Natural killer cell treated with Interleukin-12 subunit alpha and Interleukin-12 subunit beta and Interleukin-15 and Interleukin-18, amount 100 ng/mL, for 72 hours (primary cell): Measurements from ENCODE around the gene IL18BP. TPM values are rescaled to one million over a fixed set of nuclear protein-coding genes. Genes with fewer than 3 reads are reported as not detected.

ENCODE experiments used
- ATAC-seq, 2 donors: fragments of 150-1000 bp; cut with Tn5 transposase in 1 of 2; sonication (Bioruptor Pico), chemical (Tn5 transposase) in 1 of 2; 2 replicates each; pipeline ENCODE4 v1.10.0; 2021
- DNase-seq: peaks from one replicate; pipeline ENCODE4 v3.0.0; 2022; ENCODE audit warnings: low spot score
- H3K27ac Mint-ChIP-seq, 2 donors: 1 replicate in 1 of 2; 2 replicates in 1 of 2; pipeline ENCODE4 v1.8.0; 2022; ENCODE audit warnings: mixed read lengths in 2 of 2, mild to moderate bottlenecking in 1 of 2, moderate library complexity in 1 of 2
- H3K27me3 Mint-ChIP-seq, 2 donors: 1 replicate in 1 of 2; 2 replicates in 1 of 2; pipeline ENCODE4 v1.8.0; 2022; ENCODE audit warnings: mixed read lengths in 2 of 2
- H3K36me3 Mint-ChIP-seq: one replicate; pipeline ENCODE4 v1.8.0; 2022; ENCODE audit warnings: mixed read lengths
- H3K4me1 Mint-ChIP-seq, 2 donors: 1 replicate in 1 of 2; 2 replicates in 1 of 2; pipeline ENCODE4 v1.8.0; 2022; ENCODE audit warnings: low read depth in 2 of 2, mixed read lengths in 2 of 2, mild to moderate bottlenecking in 1 of 2
- H3K4me3 Mint-ChIP-seq: one replicate; pipeline ENCODE4 v1.8.0; 2022; ENCODE audit warnings: mixed read lengths
- H3K9me3 Mint-ChIP-seq: 2 replicates; pipeline ENCODE4 v1.8.0; 2022; ENCODE audit warnings: mixed read lengths
- total RNA-seq, 2 donors: library from RNA; stranded (reverse); gene quantifications; one replicate each; pipeline ENCODE4 v1.2.3, GENCODE V29; 2022

The IL18BP gene
- total RNA-seq = 10 to 100 TPM; 16.5 to 20.6 TPM

DNA sequence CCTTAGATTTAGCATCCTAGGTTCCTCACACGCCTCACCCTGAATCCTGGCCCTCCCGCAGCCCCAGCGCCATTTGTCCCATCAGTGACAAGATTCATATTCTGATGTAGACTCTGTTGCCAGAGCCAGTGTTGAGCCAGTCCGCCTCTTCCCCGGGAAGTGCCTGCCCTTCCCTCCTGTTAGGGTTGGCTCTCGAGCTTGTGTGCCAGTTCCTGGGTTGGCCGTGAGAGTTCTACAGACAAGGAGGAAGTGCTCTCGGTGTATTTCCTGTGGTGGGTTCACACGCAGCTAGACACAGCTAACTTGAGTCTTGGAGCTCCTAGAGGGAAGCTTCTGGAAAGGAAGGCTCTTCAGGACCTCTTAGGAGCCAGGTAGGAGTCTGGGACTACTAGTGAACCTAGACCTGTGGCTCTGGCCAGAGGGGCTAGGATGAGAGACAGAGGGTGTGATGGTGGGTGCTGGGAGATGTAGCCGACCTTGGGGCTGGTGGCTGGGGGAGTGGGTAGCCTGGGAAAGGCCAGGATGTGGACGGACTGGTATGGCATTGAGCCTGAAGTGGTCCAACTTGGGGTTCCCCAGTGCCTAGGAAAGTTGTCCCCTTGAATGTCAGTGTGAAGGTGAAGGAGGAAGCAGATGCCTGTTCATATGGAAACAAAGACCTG, at the start of gene IL18BP:
Gene IL18BP, plus strand, starts transcription at position 261 of the 662 bp plus-strand sequence. CDS start 1,076 bp downstream, outside the sequence.
- Mint-ChIP-seq H3K36me3 (peaks cover 9% of the 10 kb centered on the region), H3K4me1 (peaks cover 25 to 35% of the 10 kb centered on the region in 2 donors), H3K4me3 (peak within 1 kb of the TSS; percentile 95), H3K9me3 (no peaks in the 10 kb centered on the region), H3K27me3 (no peaks in the 10 kb centered on the region), H3K27ac (peak within 1 kb of the TSS; percentile 94 to 99)
- DNase-seq (no peak), ATAC-seq (peak; percentile 57 to 73)

DNA sequence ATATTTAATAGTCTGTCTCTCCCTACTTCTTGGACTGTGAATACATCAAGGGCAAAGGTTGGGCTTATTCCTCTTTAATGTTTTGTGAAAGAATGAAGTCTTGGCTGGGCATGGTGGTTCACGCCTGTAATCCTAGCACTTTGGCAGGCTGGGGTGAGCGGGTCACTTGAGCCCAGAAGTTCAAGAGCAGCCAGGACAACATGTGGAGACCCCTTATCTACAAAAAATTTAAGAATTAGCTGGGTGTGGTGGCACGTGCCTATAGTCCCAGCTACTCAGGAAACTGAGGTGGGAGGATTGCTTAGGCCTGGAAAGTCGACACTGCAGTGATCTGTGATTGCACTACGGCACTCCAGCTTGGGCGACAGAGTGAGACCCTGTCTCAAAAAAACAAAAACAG, 49.7 kb upstream of the IL18BP start:
- H3K27ac Mint-ChIP-seq = no peak overlapping the region
- ATAC-seq (no peak), DNase-seq (no peak)
- H3K27me3 Mint-ChIP-seq = no peaks in the 10 kb centered on the region
- H3K9me3 Mint-ChIP-seq = no peaks in the 10 kb centered on the region
- peaks cover 9 to 11% of the 10 kb centered on the region in 2 donors for H3K4me1 Mint-ChIP-seq
- no peaks in the 10 kb centered on the region for H3K36me3 Mint-ChIP-seq
- no peak overlapping the region for H3K4me3 Mint-ChIP-seq

DNA sequence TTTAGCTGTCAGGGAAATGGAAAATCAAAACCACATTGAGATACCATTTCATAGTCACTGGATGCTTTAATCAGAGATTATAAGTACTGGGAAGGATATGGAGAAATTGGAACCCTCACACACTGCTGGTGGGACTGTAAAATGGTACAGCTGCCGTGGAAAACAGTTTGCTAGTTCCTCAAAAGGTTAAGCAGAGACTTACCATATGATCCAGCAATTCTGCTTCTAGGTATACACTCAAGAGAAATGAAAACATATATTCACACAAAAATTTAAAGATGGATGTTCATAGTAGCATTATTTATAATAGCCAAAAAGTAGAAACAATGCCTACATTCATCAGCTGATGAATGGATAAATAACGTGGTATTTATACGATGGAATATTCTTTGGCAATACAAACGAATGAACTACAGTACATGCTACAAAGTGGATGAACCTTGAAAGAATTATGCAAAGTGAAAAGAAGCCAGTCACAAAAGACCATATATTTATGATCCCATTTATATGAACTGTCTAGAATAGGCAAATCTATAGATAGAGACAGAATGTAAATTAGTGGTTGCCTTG, 46.9 kb upstream of the IL18BP start:
- Mint-ChIP-seq H3K4me3 (no peak overlapping the region), H3K27me3 (no peaks in the 10 kb centered on the region), H3K4me1 (peaks cover 17 to 23% of the 10 kb centered on the region in 2 donors), H3K27ac (no peak overlapping the region), H3K9me3 (no peaks in the 10 kb centered on the region), H3K36me3 (no peaks in the 10 kb centered on the region)
- DNase-seq (no peak), ATAC-seq (no peak)

DNA sequence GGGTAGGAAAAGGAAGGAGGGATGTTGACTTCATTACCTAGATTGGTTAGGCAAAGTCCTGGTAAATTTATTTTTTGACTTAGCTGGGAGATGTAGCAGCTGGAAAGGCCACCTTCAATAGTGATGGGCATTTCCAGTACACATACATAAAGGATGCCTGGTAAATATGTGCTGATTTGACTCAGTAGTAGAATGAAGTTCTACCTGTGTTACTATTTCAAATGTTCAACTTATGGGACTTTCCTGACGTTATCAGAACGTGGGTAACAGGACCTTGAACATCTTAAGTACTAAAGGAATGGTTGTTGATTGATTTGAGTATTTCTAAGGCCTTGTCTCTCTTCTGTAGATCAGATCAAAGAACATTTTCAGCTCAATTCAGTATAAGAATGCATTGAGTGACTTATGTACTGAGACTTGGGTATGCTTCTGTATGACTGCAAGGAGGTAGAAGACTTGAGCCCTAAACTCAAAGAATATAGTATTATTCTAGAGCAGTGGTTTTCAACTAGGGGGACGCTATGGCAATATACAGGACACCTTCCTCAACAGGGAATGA, 42.7 kb upstream of the IL18BP start:
- ATAC-seq (no peak), DNase-seq (no peak)
- Mint-ChIP-seq H3K27ac (no peak overlapping the region), H3K4me3 (no peak overlapping the region), H3K9me3 (no peaks in the 10 kb centered on the region), H3K36me3 (peaks cover 4% of the 10 kb centered on the region), H3K27me3 (no peaks in the 10 kb centered on the region), H3K4me1 (peaks cover 17 to 24% of the 10 kb centered on the region in 2 donors)

DNA sequence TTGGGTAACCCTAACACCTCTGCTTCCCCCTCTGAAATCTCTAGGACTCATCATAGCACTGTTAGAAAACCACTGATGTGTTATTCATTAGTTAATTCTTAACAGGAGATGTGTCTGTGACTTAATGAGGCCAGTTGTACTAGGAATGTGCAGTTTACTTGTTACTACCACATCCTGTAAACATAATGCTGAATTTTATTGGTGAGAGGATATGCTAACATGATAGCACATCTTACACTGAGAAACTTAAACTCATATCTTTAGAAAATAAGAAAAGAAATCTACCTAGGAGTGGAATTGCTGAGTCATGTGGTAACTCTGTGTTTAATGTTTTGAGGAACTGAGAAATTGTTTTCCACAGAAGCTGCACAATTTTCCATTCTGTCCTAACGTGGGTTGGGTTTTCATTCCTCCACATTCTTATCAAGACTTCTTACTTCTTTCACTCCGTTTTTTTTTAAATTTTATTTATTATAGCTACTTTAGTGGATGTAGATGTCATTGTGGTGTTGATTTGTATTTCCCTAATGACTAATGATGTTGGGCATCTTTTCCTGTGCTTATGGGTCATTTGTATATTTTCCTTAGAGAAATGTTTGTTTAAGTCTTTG, 36.2 kb upstream of the IL18BP start:
- Mint-ChIP-seq H3K27ac (peak overlapping the region; percentile 51 to 55), H3K36me3 (peaks cover 7% of the 10 kb centered on the region), H3K9me3 (no peaks in the 10 kb centered on the region), H3K4me3 (peak overlapping the region; percentile 8), H3K27me3 (no peaks in the 10 kb centered on the region), H3K4me1 (peaks cover 18% of the 10 kb centered on the region in 2 donors)
- no peak for DNase-seq
- ATAC-seq = peak; percentile 70 to 72

DNA sequence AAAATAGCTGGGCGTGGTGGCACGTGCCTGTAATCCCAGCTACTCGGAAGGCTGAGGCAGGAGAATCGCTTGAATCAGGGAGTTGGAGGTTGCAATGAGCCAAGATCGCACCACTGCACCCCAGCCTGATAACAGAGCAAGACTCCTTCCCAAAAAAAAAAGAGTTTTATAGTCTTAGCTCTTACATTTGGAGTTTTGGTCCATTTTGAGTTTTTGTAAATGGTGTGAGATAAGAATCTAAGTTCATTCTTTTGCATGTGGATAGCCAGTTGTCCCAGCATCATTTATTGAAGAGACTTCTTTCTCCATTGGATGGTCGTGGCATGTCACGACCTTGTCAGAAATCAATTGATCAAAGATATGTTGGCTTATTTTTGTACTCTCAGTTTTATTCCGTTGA, 35.2 kb upstream of the IL18BP start:
- DNase-seq = no peak
- no peak overlapping the region for H3K27ac Mint-ChIP-seq
- peaks cover 12% of the 10 kb centered on the region for H3K36me3 Mint-ChIP-seq
- ATAC-seq = no peak
- no peak overlapping the region for H3K4me3 Mint-ChIP-seq
- peaks cover 15 to 18% of the 10 kb centered on the region in 2 donors for H3K4me1 Mint-ChIP-seq
- H3K9me3 Mint-ChIP-seq = no peaks in the 10 kb centered on the region
- H3K27me3 Mint-ChIP-seq = no peaks in the 10 kb centered on the region

DNA sequence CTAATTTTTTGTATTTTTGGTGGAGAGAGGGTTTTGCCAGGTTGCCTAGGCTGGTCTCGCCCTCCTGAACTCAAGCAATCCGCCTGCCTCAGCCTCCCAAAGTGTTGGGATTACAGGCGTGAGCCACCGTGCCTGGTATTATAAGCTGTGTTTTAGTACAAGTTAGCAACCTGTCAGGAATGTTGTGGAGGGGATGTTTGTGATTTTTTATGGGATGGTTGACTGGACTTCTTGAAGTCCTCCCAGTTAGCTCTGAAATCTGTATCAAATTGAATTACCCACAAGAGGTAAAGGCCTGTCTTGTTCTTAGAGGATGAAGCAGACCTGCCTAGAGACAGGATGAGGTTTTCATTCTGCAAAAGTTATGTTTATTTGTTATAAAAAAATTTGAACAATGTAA, 34.1 kb upstream of the IL18BP start:
- H3K4me3 Mint-ChIP-seq = no peak overlapping the region
- H3K27ac Mint-ChIP-seq = no peak overlapping the region
- peaks cover 15 to 18% of the 10 kb centered on the region in 2 donors for H3K4me1 Mint-ChIP-seq
- DNase-seq (no peak), ATAC-seq (no peak)
- H3K36me3 Mint-ChIP-seq = peaks cover 13% of the 10 kb centered on the region
- no peaks in the 10 kb centered on the region for H3K27me3 Mint-ChIP-seq
- no peaks in the 10 kb centered on the region for H3K9me3 Mint-ChIP-seq

DNA sequence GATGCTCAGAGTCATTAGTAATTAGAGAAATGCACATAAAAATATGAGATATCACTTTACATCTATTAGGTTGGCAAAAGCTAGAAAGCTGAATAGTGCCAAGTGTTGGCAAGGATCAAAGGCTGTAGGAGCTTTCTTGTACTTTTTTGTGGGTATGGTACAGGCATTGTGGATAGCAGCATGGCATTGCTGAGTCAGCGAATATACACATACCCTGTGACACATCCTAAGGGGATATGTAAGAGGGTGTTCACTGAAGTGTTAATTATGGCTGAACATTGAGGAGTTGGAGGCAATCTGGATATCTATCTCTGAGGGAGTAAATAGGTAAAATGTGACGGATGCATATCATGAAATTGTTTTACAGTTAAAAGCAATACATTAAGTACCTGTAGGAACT, 27.0 kb upstream of the IL18BP start:
- Mint-ChIP-seq H3K36me3 (peaks cover 15% of the 10 kb centered on the region), H3K9me3 (no peaks in the 10 kb centered on the region), H3K4me3 (no peak overlapping the region), H3K27ac (no peak overlapping the region), H3K27me3 (no peaks in the 10 kb centered on the region), H3K4me1 (no peaks in the 10 kb centered on the region)
- ATAC-seq = no peak
- DNase-seq = no peak

DNA sequence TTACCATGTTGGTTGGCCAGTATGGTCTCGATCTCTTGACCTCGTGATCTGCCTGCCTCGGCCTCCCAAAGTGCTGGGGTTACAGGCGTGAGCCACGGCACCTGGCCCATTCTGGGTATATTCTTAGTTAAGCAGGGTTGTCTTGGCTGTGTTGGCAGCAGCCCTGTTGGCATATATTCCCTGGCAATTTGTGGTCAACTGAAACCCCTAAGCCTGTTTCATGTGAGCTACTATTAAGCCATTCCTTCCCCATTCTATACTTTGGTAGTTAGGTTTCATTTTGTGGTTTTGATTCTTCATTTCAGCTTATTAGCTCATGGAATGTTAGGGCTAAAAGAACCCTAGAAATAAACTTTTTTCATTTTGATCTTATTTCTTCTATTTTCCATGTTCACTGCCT, 22.2 kb upstream of the IL18BP start:
- ATAC-seq = no peak
- Mint-ChIP-seq H3K27me3 (no peaks in the 10 kb centered on the region), H3K36me3 (peaks cover 7% of the 10 kb centered on the region), H3K4me3 (no peak overlapping the region), H3K9me3 (no peaks in the 10 kb centered on the region), H3K4me1 (peaks cover 2 to 4% of the 10 kb centered on the region in 2 donors), H3K27ac (no peak overlapping the region)
- no peak for DNase-seq

DNA sequence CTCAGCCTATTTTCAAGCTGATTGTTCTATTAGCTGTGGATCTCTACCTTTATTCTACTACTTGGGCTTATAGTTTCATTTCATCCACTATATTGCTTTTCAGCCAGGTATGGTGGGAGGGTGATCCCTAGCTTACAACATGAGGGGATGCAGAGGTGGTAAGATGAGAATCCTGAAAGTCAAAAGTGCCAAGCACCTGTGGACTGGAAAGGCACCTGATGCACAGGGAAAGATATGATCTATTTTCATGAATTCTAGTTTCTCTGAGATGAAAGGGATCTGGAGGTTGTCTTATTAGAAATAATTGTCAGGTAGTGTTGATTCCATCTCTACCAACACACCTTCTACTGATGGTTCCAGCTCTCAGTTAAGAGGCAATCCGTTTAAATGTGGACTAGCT, 21.6 kb upstream of the IL18BP start:
- no peaks in the 10 kb centered on the region for H3K9me3 Mint-ChIP-seq
- H3K36me3 Mint-ChIP-seq = peaks cover 2% of the 10 kb centered on the region
- peaks cover 2 to 4% of the 10 kb centered on the region in 2 donors for H3K4me1 Mint-ChIP-seq
- no peak for ATAC-seq
- no peaks in the 10 kb centered on the region for H3K27me3 Mint-ChIP-seq
- no peak overlapping the region for H3K4me3 Mint-ChIP-seq
- no peak for DNase-seq
- no peak overlapping the region for H3K27ac Mint-ChIP-seq

DNA sequence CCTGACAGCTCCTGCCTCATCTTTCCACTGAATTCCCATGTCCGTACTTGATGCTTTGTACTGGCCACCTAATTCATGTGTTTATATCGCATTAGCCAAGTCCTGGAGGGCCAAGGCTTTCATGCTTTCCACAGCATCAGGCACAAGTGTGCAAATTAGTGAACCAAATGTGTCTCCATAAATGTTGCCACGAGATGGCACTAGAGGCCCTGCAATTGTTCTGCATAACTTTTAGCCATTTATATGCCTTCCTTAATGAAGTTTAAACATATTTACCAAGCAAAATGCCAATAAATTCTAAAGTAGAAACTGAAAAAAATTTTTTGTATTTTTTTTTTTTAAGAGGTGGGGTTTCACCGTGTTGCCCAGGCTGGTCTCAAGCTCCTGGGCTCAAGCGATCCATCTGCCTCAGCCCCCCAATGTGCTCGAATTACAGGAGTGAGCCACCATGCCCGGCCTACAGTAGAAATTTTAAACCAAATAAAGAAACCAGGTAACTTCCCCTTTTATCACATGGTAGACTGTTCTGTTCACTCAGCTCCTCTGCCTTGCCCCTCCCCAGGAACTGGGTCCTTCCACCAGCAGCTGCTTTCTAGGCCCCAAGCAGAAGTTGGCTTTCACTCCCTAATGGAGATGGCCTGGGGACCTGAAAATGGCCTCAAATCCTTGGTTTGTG, 20.8 kb upstream of the IL18BP start:
- no peak for DNase-seq
- peaks cover 2 to 4% of the 10 kb centered on the region in 2 donors for H3K4me1 Mint-ChIP-seq
- H3K4me3 Mint-ChIP-seq = no peak overlapping the region
- no peak overlapping the region for H3K27ac Mint-ChIP-seq
- H3K36me3 Mint-ChIP-seq = no peaks in the 10 kb centered on the region
- no peaks in the 10 kb centered on the region for H3K27me3 Mint-ChIP-seq
- no peaks in the 10 kb centered on the region for H3K9me3 Mint-ChIP-seq
- ATAC-seq = peak in 1 of 2 donors; percentile 57

DNA sequence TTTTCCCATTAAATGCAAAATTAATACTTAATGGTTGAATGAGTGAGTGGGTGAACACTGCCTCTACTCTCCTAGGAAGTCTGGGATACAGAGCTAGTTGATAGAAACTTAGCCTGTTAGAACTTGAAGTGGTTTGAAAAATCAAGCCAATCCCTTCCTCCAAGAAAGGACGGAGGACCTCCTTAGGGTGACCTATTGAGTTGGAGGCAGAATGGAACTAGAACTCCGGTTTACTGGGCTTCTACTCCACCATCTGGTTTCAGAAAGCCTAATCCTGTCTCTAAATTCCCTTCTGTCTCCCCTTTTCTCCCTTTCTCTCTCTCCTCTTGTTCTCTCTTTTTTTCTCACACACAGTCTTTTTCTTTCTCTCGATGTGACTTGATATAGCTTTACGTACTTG, 19.6 kb upstream of the IL18BP start:
- Mint-ChIP-seq H3K4me3 (no peak overlapping the region), H3K36me3 (no peaks in the 10 kb centered on the region), H3K9me3 (no peaks in the 10 kb centered on the region), H3K4me1 (peaks cover 2 to 4% of the 10 kb centered on the region in 2 donors), H3K27ac (no peak overlapping the region), H3K27me3 (no peaks in the 10 kb centered on the region)
- ATAC-seq (no peak), DNase-seq (no peak)

DNA sequence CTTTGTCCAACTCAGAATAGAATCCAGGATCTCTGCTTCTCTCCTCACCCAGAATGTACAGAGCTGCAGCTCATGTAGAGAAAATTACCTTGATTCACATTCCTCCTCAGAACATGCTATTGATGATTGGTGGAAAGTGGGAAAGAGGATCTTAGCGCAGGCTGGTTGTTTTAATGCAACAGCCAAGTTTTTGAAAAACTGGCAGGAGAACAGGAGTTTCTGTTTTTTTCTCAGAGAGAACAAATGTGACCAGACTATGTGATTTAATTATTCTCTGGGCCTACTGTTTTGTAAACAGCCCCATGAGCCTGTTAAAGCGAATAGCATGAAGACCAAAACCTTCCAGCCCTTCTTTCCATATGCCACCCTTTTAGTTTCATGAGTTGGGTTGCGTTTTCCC, 19.1 kb upstream of the IL18BP start:
- ATAC-seq = no peak
- no peaks in the 10 kb centered on the region for H3K36me3 Mint-ChIP-seq
- no peaks in the 10 kb centered on the region for H3K9me3 Mint-ChIP-seq
- peaks cover 2 to 4% of the 10 kb centered on the region in 2 donors for H3K4me1 Mint-ChIP-seq
- no peak overlapping the region for H3K27ac Mint-ChIP-seq
- no peaks in the 10 kb centered on the region for H3K27me3 Mint-ChIP-seq
- no peak for DNase-seq
- no peak overlapping the region for H3K4me3 Mint-ChIP-seq

DNA sequence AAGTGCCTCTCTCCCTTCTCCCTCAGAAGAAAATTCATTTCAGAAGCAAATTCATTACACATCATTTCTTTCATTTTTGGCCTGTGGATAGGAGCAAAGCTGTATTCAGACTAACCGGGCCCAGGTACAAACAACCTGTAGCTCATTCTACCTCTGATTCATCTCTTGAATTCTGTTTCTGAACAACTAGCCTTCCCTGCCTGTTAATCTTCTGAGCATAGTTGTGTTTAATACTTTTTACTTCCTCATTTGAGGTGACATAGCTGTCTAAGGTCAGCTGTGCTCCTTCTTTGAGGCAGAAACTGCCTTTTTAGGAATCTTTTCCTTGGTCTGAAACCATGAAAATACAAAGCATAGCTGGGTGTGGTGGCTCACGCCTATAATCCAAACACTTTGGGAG, 12.6 kb upstream of the IL18BP start:
- DNase-seq (no peak), ATAC-seq (no peak)
- Mint-ChIP-seq H3K36me3 (peaks cover 5% of the 10 kb centered on the region), H3K27me3 (no peaks in the 10 kb centered on the region), H3K4me1 (peaks cover 0 to 3% of the 10 kb centered on the region in 2 donors), H3K4me3 (no peak overlapping the region), H3K9me3 (no peaks in the 10 kb centered on the region), H3K27ac (no peak overlapping the region)
